NCI-H774 (cell line): ENCODE measurements around the gene IP6K1.
"Not testable (repeated sequence)": the region's sequence is repeated elsewhere in the genome, so short reads cannot be mapped to it uniquely, and the experiment has no call there.

Experiments
- DNase-seq: peaks from one replicate; lab custom pipeline; 2025; lab: John Stamatoyannopoulos, UW

The IP6K1 gene

GRCh38 chr3:49711489-49711888 is 74.9 kb downstream of the IP6K1 start:
- no peak for DNase-seq

GRCh38 chr3:49709852-49710251 is 76.5 kb downstream of the IP6K1 start:
- DNase-seq: no peak

- DNase-seq: no peak
These were observed 79.2 kb downstream of the IP6K1 start for GRCh38 chr3:49707113-49707480.

GRCh38 chr3:49706456-49707112 is 79.8 kb downstream of the IP6K1 start:
- no peak for DNase-seq

- DNase-seq: no peak
These were observed 80.9 kb downstream of the IP6K1 start for GRCh38 chr3:49705390-49705960.

GRCh38 chr3:49704629-49705028 is 81.7 kb downstream of the IP6K1 start:
- DNase-seq: no peak

GRCh38 chr3:49703956-49704355 is 82.4 kb downstream of the IP6K1 start:
- DNase-seq: no peak

- peak; percentile 19 for DNase-seq
These were observed 82.9 kb downstream of the IP6K1 start for GRCh38 chr3:49703443-49703927.

- no peak for DNase-seq
These were observed 83.7 kb downstream of the IP6K1 start for GRCh38 chr3:49702672-49703071.

GRCh38 chr3:49701388-49702077 is 84.8 kb downstream of the IP6K1 start:
- no peak for DNase-seq

- no peak for DNase-seq
These were observed 85.8 kb downstream of the IP6K1 start for GRCh38 chr3:49700453-49701128.

- no peak for DNase-seq
These were observed 86.3 kb downstream of the IP6K1 start for GRCh38 chr3:49700014-49700413.

- DNase-seq: no peak
These were observed 86.9 kb downstream of the IP6K1 start for GRCh38 chr3:49699281-49699979.

GRCh38 chr3:49695350-49696015 is 90.9 kb downstream of the IP6K1 start:
- not testable (repeated sequence) for DNase-seq

GRCh38 chr3:49694409-49695070 is 91.8 kb downstream of the IP6K1 start:
- DNase-seq: not testable (repeated sequence)

GRCh38 chr3:49691481-49691880 is 94.9 kb downstream of the IP6K1 start:
- not testable (repeated sequence) for DNase-seq

GRCh38 chr3:49690856-49691255 is 95.5 kb downstream of the IP6K1 start:
- not testable (repeated sequence) for DNase-seq

- DNase-seq: not testable (repeated sequence)
These were observed 96.3 kb downstream of the IP6K1 start for GRCh38 chr3:49689908-49690624.

- no peak for DNase-seq
These were observed 97.1 kb downstream of the IP6K1 start, which contains the start of the genes MST1 and RNF123 for GRCh38 chr3:49689046-49689907. Gene MST1 (minus strand): TSS chr3:49689474. CDS start chr3:49688691, 783 bp downstream. Gene RNF123 (plus strand): TSS chr3:49689557. CDS start chr3:49691166, 1,609 bp downstream.
